ENCODE data around the gene PKN2.
"Not testable (repeated sequence)": the region's sequence is repeated elsewhere in the genome, so short reads cannot be mapped to it uniquely, and the experiment has no call there.

Gene PKN2

DNA sequence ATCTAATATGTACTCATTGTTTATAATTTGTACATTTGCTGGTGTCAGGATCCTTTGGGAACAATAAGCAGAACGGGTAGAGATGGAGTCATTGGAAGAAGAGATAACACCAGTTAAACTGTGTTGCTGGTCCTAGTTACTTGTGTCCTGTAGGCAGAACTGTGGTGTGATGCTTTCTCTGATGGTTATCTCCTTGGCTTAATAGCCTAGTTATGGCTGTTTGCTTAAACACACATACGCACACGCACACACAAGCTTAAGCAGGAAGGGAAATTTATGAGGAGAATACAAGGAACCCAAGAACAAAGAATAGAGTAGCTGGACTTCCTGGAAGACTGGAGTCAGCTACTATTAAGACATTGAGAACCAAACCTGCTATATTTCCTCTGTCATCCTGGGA lies 5.7 kb upstream of the PKN2 start:
- no peak for DNase-seq (ENCODE audit: low read depth in 2 of 2)

DNA sequence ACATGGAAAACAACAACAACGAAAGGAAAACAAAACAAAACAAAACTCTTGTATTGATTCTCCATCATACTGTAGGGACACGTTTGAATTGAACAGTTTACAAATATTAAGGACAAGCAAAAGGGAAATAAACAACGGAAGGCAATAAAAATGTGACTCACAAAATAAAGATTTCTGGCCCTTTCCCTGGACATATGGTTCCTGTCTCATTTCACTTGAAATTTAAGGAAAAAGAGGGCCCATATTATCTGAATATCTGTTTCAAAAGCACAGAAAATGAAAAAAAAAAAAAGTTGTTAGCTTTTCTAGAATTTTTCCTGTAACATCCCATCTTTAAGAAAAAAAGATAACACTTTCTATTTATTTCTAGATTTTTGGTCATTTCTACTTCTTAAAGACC lies 3.6 kb upstream of the PKN2 start:
- DNase-seq (ENCODE audit: low read depth in 2 of 2) = no peak

DNA sequence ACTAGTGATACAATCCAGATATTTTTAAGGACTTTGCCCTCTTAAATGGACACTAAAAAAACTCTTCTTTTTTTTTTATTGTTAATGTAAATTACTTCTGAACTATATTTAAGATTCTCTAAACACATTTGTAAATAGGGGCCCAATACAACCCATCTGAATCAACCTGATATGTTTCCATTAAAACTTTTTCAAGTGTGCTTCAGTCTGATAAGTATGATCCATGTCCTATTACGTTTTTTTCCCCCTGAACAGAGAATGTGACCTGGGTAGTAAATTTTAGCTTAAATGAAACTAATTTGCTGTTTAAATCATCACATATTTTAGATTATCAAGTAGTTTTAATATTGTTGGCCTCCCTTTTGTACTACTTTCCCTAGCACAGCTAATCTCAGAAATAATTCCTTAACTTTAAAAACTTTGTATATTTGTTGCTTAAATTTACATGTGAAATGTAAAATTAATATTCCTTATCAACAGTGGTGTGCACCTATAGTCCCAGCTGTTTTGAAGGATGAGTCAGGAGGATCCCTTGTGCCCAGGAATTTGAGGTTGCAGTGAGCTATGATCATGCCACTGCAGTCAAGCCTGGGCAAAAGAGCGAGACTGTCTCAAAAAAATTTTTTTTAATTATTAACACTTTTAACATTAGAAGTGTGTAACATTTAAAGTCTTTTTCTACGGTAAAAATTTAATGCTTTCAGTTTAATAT lies 3.0 kb upstream of the PKN2 start:
- no peak for DNase-seq (ENCODE audit: low read depth in 2 of 2)

DNA sequence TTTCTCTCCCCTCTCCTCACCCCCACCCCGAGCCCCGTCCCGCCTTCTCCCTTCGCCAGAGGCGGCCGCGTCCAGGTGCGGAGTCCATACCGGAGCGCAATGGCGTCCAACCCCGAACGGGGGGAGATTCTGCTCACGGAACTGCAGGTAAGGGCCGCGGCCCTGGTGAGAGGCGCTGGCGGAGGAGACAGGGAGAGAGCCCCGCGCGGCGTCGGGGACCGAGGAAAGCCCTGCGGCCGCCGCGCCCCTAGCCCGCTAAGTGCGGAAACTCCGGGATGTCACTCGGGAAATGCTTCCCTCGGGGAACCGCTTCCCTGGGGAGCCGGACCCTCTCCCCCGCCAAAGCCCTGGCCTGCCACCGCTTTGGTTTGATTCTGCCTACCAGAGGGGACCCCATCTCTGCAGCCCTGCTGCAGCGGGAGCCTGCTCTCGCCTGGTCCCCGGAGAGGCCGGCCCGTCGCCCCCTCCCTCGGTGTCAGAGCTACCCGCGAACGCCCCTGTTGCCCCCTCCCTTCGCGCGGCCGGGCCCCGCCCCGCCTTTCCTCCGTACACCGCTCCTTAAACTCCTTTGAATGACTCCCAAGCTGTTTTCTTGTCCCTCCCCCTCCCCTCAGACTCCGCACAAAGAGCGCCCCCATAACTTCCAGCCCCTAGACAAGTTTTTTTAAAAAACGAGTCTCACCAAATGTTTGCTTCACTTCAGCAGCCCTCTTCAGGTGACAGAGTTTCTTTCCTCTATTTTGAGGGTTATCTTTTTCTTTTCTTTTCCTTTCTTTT lies 597 bp downstream of the PKN2 start:
- DNase-seq (ENCODE audit: low read depth in 2 of 2) = peak; percentile 48 to 53

DNA sequence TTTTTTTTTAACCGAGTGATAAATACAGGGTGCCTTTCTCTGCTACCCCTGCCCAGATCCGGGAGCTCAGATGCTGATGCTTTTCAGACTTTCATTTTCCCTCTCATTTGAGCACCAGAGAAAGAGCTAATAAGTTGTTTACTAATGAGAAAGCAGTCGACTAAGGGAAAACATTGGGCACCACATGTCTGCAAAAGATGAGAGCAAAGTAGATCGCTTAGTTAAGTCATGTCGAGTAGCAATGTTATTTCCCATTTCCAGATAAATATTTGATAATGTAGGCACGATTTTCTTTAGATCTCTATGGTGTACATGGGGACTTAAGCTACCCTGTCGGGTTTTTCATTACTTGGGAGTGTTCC lies 1.2 kb downstream of the PKN2 start:
- DNase-seq (ENCODE audit: low read depth in 2 of 2) = no peak

DNA sequence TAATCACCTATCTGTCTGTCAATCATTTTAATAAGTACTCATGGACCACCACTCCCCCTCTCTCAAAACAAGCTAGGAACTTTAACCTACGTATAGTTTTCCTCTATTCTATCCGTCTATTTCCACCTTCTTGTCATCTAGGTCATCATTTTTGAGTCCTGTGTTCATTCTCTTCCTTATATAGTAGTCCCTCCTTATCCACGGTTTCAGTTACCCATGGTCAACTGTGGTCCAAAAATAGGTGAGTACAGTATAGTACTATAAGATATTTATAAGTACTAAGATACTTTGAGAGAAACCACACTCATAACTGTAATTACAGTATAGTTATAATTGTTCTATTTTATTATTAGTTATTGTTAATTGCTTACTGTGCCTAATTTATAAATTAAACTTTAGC lies 7.5 kb downstream of the PKN2 start:
- no peak for DNase-seq (ENCODE audit: low read depth in 2 of 2)

DNA sequence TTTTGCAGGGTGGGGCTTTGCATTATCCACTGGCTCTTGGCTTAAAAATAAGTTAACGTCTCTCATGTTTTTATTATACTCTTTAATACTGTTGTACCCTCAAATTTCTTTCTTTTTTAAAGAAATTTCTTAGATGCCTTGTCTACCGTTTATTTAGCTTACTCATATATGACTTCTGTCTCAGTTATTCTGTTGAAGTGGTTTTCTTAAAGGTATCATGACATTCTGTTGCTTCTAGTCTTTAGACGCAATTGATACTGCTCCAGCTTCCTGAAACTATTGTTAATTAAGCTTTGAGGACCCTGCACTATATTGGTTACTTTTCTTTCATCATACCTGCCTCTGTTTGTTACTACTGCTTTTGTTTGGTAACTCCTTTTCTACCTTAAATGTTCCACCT lies 11.7 kb downstream of the PKN2 start:
- no peak for DNase-seq (ENCODE audit: low read depth in 2 of 2)

DNA sequence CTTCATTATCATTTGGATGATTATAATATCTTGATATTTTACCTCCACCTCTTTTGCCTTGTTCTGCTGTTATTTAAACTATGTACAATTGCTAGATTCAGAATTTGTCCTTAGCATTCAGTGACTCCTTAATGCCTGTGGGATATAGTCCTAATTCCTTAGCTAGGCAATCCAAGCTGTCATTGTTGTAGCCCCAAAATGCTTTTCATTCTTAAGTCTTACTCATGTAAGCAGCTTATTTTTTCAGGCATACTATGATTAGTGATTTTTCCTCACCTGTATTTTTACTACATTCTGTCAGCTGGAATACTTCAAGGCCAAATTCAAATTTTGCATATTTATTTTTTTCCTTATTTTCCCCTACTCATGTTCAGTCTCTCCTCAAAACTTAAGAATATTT lies 13.4 kb downstream of the PKN2 start:
- DNase-seq (ENCODE audit: low read depth in 2 of 2) = no peak

DNA sequence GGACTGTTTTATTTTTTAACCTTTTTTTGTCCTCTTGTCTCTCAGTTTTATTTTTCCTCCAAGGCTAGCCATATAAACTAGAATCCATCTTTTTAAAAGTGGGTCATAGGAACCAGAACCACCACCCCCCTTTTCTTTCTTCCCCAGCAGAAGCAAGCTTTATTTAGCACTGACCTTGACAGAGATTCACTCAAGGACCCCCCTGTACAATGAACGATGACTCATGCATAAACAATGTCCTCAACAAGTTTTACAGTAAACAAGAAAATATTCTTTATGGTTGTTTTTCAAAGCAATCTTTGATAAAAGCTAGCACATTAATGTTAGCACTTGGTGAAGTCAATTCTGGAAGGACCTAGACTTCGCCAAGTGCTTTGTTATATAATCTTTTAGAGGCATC lies 14.1 kb downstream of the PKN2 start:
- DNase-seq (ENCODE audit: low read depth in 2 of 2) = no peak

DNA sequence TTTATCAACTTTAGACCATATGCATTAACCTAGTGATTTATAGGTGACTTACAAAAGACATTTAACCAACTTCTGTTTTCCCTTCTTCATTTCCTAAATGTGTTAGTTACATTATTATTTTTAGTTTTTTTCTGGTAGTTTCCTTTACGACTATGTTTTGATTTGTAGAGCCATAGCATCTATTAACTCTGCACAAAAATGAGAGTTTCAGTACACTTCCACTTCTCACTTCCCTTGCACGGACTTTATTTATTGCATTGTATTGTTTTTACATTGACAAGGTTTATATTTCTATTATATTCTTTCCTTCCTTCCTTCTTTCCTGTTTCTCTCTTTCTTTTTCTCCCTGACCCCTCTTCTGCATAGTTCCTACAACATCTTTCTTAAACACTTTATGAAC lies 14.7 kb downstream of the PKN2 start:
- no peak for DNase-seq (ENCODE audit: low read depth in 2 of 2)

DNA sequence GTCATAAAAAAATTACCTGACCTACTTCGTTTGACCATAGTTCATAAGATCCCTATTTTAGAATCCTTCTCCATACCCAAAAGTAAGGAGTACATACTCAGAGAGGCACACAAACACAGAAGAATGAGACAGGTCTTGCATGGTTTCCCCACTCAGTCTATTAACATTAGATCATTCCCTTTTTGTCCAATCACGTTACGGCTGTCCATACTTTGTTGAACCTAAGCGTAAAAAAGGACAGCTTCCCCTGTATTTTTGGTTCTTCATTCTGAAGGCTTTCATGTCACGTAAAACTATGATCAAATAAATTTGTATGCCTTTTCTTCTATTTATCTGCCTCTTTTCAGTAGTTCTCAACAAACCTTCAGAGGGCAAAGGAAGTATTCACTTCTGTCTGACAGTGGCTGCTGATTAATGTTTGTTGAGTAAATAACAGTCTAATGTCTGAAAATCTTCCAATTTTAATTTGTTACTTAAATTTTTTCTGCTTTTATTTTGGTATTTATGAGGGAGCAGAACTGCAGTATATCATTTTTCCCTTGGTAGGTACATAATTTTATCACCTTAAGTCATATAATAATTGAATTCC lies 16.4 kb downstream of the PKN2 start:
- DNase-seq (ENCODE audit: low read depth in 2 of 2) = no peak

DNA sequence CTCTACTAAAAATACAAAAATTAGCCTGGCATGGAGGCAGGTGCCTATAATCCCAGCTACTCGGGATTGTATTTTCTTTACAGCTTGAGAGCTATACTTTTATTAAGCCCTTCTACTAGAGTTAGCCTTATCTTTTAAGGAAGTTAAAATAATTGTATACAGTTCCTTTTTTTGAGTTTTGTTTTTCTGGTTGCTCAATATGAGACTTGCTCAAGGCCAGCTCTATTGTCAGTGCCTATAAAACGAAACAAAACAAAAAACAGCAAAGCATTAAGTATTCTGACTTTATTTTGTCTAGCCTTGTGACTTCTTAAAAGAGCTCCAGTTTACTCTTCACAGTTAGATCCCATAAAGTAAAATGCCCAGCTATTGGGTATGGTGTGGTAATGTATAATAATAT lies 17.2 kb downstream of the PKN2 start:
- DNase-seq (ENCODE audit: low read depth in 2 of 2) = no peak

DNA sequence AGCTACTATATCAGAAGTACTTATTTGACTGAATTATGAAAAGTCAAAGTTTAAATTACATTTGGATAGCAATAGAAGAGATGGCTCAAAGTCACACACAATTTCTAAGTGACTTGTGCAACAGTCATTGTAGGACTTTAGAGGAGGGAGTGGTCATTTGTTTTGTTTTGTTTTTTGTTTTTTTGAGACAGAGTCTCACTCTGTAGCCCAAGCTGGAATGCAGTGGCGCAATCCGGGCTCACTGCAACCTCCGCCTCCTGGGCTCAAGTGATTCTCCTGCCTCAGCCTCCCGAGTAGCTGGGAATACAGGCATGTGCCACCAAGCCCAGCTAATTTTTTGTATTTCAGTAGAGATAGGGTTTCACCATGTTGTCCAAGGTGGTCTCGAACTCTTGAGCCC lies 17.7 kb downstream of the PKN2 start:
- not testable (repeated sequence) for DNase-seq (ENCODE audit: low read depth in 2 of 2)

DNA sequence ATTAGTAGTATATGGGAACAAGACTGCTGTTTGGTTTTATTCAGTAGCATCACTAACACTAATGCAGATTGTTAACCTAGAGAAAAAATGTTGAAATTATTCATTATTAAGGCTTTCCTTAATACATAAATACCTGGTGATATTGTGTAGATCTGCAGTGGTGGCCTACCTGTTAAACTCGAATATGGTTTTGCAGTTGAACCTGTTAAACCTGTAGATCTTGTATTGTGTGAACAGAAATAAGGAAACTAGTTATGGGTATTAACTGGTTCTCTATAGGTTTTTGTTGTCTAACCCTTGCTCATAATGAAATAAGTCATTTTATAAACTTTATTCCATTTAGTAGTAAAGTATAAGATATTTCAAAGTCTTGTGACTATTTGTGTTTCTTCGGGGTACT lies 23.9 kb downstream of the PKN2 start:
- no peak for DNase-seq (ENCODE audit: low read depth in 2 of 2)

DNA sequence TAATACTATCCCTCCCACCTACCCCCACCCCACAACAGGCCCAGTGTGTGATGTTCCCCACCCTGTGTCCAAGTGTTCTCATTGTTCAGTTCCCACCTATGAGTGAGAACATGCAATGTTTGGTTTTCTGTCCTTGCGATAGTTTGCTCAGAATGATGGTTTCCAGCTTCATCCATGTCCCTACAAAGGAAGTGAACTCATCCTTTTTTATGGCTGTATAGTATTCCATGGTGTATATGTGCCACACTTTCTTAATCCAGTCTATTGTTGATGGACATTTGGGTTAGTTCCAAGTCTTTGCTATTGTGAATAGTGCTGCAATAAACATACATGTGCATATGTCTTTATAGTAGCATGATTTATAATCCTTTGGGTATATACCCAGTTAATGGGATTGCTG lies 28.8 kb downstream of the PKN2 start:
- not testable (repeated sequence) for DNase-seq (ENCODE audit: low read depth in 2 of 2)

DNA sequence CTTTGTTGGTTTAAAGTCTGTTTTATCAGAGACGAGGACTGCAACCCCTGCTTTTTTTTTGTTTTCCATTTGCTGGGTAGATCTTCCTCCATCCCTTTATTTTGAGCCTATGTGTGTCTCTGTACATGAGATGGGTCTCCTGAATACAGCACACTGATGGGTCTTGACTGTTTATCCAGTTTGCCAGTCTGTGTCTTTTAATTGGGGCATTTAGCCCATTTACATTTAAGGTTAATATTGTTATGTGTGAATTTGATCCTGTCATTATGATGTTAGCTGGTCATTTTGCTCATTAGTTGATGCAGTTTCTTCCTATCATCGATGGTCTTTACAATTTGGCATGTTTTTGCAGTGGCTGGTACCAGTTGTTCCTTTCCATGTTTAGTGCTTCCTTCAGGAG lies 32.5 kb downstream of the PKN2 start:
- DNase-seq (ENCODE audit: low read depth in 2 of 2) = not testable (repeated sequence)

DNA sequence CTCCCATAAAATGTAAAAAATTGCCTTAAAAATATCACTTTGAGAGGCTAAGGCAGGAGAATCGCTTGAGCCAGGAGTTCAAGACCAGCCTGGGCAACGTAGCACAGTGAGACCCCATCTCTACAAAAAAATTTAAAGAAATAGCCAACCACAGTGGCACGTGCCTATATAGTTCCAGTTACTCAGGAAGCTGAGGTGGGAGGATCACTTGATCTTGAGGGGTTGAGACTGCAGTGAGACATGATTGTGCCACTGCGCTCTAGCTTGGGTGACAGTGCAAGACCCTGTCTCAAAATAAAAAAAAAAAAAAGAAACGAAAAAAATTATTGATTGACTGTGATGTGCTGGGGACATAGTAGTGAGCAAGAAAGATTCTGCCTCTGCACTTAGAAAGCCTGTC lies 38.4 kb downstream of the PKN2 start:
- no peak for DNase-seq (ENCODE audit: low read depth in 2 of 2)

DNA sequence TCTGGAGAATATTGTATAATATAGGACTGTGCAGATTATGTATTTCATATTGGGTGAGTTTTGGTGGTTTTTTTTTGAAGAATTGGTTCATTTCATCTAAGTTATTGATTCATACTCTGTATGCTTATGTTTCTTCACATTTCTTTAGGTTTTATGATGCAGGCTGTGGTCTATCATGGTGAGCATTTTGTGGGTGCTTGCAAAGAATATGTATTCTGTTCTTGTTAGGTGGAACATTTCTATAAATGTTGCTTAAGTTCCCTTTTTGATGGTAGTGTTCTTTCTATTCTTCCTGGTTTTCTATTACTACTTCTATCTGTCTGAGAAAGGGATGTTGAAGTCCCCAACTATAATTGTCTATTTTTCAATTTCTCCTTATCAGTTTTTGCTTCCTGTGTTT lies 42.6 kb downstream of the PKN2 start:
- DNase-seq (ENCODE audit: low read depth in 2 of 2) = no peak

DNA sequence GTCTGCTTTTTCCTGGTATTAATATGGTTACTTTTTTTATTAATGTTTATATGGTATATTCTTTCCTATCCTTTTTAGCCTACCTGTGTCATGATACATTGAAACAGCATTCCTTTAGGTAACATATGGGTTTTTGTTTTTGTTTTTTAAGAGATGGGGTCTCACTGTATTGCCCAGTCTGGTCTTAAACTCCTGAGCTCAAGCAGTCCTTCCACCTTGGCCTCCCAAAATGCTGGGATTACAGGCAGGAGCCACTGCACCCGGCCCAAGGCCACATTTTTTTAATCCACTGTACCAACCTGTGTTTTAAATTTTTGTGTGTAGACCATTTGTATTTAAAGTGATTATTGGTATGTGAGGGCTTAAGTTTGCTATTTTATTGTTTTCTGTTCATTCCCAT lies 43.1 kb downstream of the PKN2 start:
- no peak for DNase-seq (ENCODE audit: low read depth in 2 of 2)

DNA sequence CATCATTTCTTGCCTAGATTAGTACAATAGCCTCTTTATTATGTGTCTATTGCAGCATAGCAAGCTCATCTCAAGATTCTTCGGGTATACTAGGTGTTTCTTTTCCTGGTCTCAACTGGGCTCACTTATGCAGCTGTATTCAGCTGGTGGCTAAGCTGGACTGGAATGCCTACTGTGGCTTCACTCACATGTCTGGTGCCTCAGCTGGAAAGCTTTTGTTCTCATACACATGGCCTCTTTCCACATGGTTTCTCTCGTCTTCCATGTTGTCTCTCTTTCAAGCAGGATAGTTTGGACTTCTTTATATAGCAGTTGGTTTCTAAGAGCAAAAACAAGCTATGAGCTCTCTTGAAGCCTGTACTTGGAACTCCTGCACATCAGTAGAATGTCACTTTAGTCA lies 45.2 kb downstream of the PKN2 start:
- no peak for DNase-seq (ENCODE audit: low read depth in 2 of 2)

DNA sequence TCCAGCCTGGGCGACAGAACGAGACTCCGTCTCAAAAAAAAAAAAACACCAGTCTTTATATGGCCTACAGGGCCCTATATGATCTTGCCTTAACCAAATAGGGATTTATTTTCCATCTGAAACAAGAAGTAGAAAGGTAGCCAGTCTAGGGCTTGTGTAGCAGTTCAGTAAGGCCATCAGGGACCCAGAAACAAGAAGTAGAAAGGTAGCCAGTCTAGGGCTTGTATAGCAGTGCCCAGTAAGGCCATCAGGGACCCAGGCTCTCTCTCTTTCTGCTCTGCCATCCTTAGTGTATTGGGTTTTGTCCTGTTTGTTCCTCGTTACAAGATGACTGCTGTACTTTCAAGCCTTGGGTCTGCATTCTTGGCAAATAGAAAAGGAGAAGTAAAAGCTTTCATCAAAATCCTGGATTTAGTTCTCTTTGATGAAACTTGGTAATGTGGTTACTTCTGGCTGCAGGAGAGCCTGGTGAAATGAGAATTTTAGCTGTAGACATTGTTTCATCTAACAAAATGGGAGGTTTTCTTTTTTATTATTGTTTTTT lies 46.1 kb downstream of the PKN2 start:
- DNase-seq (ENCODE audit: low read depth in 2 of 2) = no peak

DNA sequence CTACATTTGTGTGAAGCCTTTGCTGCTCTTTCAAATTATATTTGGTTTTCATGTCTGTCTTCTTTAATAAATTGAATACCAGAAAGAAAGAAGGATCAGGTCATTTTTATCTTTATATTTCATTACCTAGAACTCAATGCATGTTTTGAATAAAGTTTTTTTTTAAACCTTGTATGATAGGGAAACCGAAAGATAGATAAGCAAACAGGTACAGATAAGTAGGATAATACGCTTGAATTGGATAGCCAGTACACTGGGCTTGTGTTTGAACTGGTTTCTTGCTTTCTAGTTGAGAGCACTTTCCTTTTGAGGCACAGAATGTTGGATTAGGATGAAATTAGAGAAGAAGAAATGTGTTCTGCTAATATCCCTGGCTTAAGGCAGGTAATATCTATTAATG lies 46.9 kb downstream of the PKN2 start:
- DNase-seq (ENCODE audit: low read depth in 2 of 2) = no peak

All from stimulated activated CD4-positive, alpha-beta T cell treated with anti-CD3 and anti-CD28 coated beads, Interleukin-15, amount 100 ng/mL, for 48 hours (primary cell).